ENCODE data around the gene MAP3K2.

GRCh38 chr2:127408807-127409099 lies 21.0 kb upstream of the MAP3K2 start:
- TF ChIP-seq CTCF (conservative IDR thresholded peaks at IDR 0.05; ENCODE audit: low read depth, low read length): no peak
- no peak for TF ChIP-seq USF2 (IDR thresholded peaks at IDR 0.05; ENCODE audit: low read depth, low read length)
- TF ChIP-seq POLR2A (IDR thresholded peaks at IDR 0.05; ENCODE audit: low read depth, low read length): no peak; the same call in 1 of the 2 replicates
- no peak for TF ChIP-seq MXI1 (IDR thresholded peaks at IDR 0.05; ENCODE audit: borderline replicate concordance, low read depth, low read length)
- no peak for TF ChIP-seq CEBPB (IDR thresholded peaks at IDR 0.05; ENCODE audit: low read depth, low read length)
- no peak for TF ChIP-seq RFX5 (IDR thresholded peaks at IDR 0.05; ENCODE audit: low read depth, low read length)
- TF ChIP-seq RAD21 (IDR thresholded peaks at IDR 0.05; ENCODE audit: low read length): no peak
- no peak for TF ChIP-seq SMC3 (IDR thresholded peaks at IDR 0.05; ENCODE audit: low read depth, low read length)
- TF ChIP-seq BHLHE40 (IDR thresholded peaks at IDR 0.05; ENCODE audit: low read depth, low read length): no peak
- no peak for TF ChIP-seq NFE2L2 (IDR thresholded peaks at IDR 0.05; ENCODE audit: low read depth, low read length)
- no peak for TF ChIP-seq MAFK (IDR thresholded peaks at IDR 0.05; ENCODE audit: low read depth, low read length)
